K562 (cell line): ENCODE measurements around the gene CSNK1G2. TPM values are rescaled to one million over a fixed set of nuclear protein-coding genes. Genes with fewer than 3 reads are reported as not detected.
A peak's percentile ranks its signal among the peaks of the same experiment; 100 is the strongest.

ENCODE experiments used
- ARID4B ChIP-seq: sonication (generic); formaldehyde crosslinking; IDR thresholded peaks from 2 replicates; pipeline ENCODE4 v1.8.0; 2022; ENCODE audit warnings: mild to moderate bottlenecking, missing genetic modification reagents
- ATF4 ChIP-seq: fragments of 450-650 bp; formaldehyde crosslinking; IDR thresholded peaks from 2 replicates; pipeline ENCODE4 v1.4.0; 2022; ENCODE audit warnings: mild to moderate bottlenecking, moderate library complexity
- CBX5 ChIP-seq: IDR thresholded peaks from 2 replicates; pipeline ENCODE4 v1.6.1; 2014; ENCODE audit warnings: low read depth, borderline replicate concordance
- CHD4 ChIP-seq: fragments of 200-600 bp; sonication (generic); IDR thresholded peaks from 3 replicates; pipeline ENCODE4 v1.6.1; 2012; ENCODE audit warnings: low read depth, mild to moderate bottlenecking, mixed read lengths, low read length, inconsistent platforms; ENCODE audit not compliant: insufficient read depth, insufficient replicate concordance, poor library complexity, severe bottlenecking
- DACH1 ChIP-seq: fragments of 450-650 bp; IDR thresholded peaks from 2 replicates; pipeline ENCODE4 v1.6.1; 2018; ENCODE audit not compliant: partially characterized antibody
- ERF ChIP-seq: fragments of 450-650 bp; formaldehyde crosslinking; IDR thresholded peaks from 2 replicates; pipeline ENCODE4 v1.4.0; 2020; ENCODE audit warnings: mild to moderate bottlenecking, mixed read lengths
- HDAC2 ChIP-seq: fragments of 450-650 bp; IDR thresholded peaks from 2 replicates; pipeline ENCODE4 v1.6.1; 2016; ENCODE audit warnings: mild to moderate bottlenecking
- MTA3 ChIP-seq: fragments of 450-650 bp; formaldehyde crosslinking; IDR thresholded peaks from 2 replicates; pipeline ENCODE4 v1.6.1; 2017; ENCODE audit warnings: mild to moderate bottlenecking, borderline replicate concordance
- NR2F6 ChIP-seq: fragments of 450-650 bp; formaldehyde crosslinking; IDR thresholded peaks from 2 replicates; pipeline ENCODE4 v1.4.0; 2020; ENCODE audit warnings: mild to moderate bottlenecking
- RFX5 ChIP-seq: IDR thresholded peaks from 2 replicates; pipeline ENCODE4 v1.6.1; 2011; ENCODE audit warnings: low read depth, mild to moderate bottlenecking, improper control_type of control experiment, low read length
- SMARCA4 ChIP-seq: fragments of 450-650 bp; IDR thresholded peaks from 2 replicates; pipeline ENCODE4 v1.6.1; 2016
- SREBF2 ChIP-seq: sonication (generic); formaldehyde crosslinking; IDR thresholded peaks from 2 replicates; pipeline ENCODE4 v1.4.0; 2020; ENCODE audit warnings: mild to moderate bottlenecking, missing genetic modification reagents
- STAG1 ChIP-seq: sonication (generic); formaldehyde crosslinking; IDR thresholded peaks from 2 replicates; pipeline ENCODE4 v1.5.0; 2020; ENCODE audit warnings: missing genetic modification reagents, borderline replicate concordance
- VEZF1 ChIP-seq: fragments of 200-800 bp; sonication (Bioruptor generic); IDR thresholded peaks from 2 replicates; pipeline ENCODE4 v1.6.1; 2017; ENCODE audit warnings: missing genetic modification characterization, missing compliant biosample characterization
- ZBTB8A ChIP-seq: fragments of 450-650 bp; IDR thresholded peaks from 2 replicates; pipeline ENCODE4 v1.6.1; 2018; ENCODE audit warnings: mild to moderate bottlenecking, moderate library complexity; ENCODE audit not compliant: partially characterized antibody
- ZFP36 ChIP-seq: fragments of 150-350 bp; IDR thresholded peaks from 2 replicates; pipeline ENCODE4 v1.6.1; 2018; ENCODE audit warnings: low read length, low read depth; ENCODE audit not compliant: partially characterized antibody
- ZNF174 ChIP-seq: fragments of 250-450 bp; sonication (Bioruptor Pico); IDR thresholded peaks from 2 replicates; pipeline ENCODE4 v1.4.0; 2020; ENCODE audit warnings: mild to moderate bottlenecking
- ZNF282 ChIP-seq: sonication (generic); formaldehyde crosslinking; IDR thresholded peaks from 2 replicates; pipeline ENCODE4 v1.8.1; 2023; ENCODE audit warnings: missing genetic modification reagents
- ZNF395 ChIP-seq: fragments of 200-800 bp; sonication (Bioruptor generic); IDR thresholded peaks from 2 replicates; pipeline ENCODE4 v1.6.1; 2017; ENCODE audit warnings: missing genetic modification characterization, missing compliant biosample characterization
- ZNF444 ChIP-seq: fragments of 250-450 bp; sonication (Bioruptor Pico); IDR thresholded peaks from 2 replicates; pipeline ENCODE4 v1.4.0; 2020; ENCODE audit warnings: mild to moderate bottlenecking, moderate library complexity
- ZSCAN32 ChIP-seq: fragments of 450-650 bp; formaldehyde crosslinking; IDR thresholded peaks from 2 replicates; pipeline ENCODE4 v1.4.0; 2020; ENCODE audit warnings: mild to moderate bottlenecking, moderate library complexity
- polyA plus RNA-seq, 8 experiments: library from polyadenylated mRNA; depleted of rRNA in 4 of 8; stranded (reverse) in 5 of 8; unstranded in 3 of 8; fragments of >200 nt; fragmentation: Nextera tagmentation in 2 of 8; fragmentation: Illumina TruSeq in 1 of 8; extraction: Ambion mirVana in 2 of 8; extraction: Trizol in 1 of 8; gene quantifications; 2 replicates each; pipeline versions ENCODE4 v1.2.1 to v1.2.3, GENCODE V29; 2011 to 2014; ENCODE audit warnings: inconsistent platforms in 1 of 8, missing spikeins in 1 of 8
- total RNA-seq, 7 experiments: library from RNA; depleted of rRNA in 6 of 7; stranded (reverse); fragments of >200 nt in 6 of 7; fragmentation: Illumina TruSeq in 2 of 7; extraction: Trizol in 2 of 7; gene quantifications; 2 replicates each; pipeline versions ENCODE4 v1.2.1 to v1.2.3, GENCODE V29; 2011 to 2021; ENCODE audit warnings: low replicate concordance in 1 of 7

The CSNK1G2 gene
- total and polyA plus RNA-seq, 9 of the 15 experiments (the other 6 are each of a cell fraction or from before 2014, with no cell fraction given), result 0.48 to 119 (median 49.5) TPM

- TF ChIP-seq ARID4B (CRISPR knock-in tag) (peak; percentile 90), NR2F6 (0 out of 2 replicates have a peak, but pooled peaks have one; percentile 21), ZNF444 (CRISPR knock-in tag) (no peak), SREBF2 (CRISPR knock-in tag) (no peak), ATF4 (CRISPR knock-in tag) (no peak), DACH1 (peak; percentile 96), ZNF174 (no peak), ZNF282 (CRISPR knock-in tag) (no peak), MTA3 (no peak), HDAC2 (peak; percentile 86; the same call in 1 of the 2 replicates), ZBTB8A (no peak), STAG1 (no peak), CHD4 (no peak), ZSCAN32 (no peak), RFX5 (no peak), ZFP36 (no peak), CBX5 (no peak), VEZF1 (CRISPR knock-in tag) (peak; percentile 99), ERF (CRISPR knock-in tag) (no peak), ZNF395 (peak; percentile 85), SMARCA4 (no peak)
Measured at GRCh38 chr19:1905110-1905862, 35.7 kb upstream of the CSNK1G2 start, which contains the start of the genes ADAT3 and SCAMP4 (continued).
